ENCODE data around the gene CCDC30.

CCDC30 gene

DNA sequence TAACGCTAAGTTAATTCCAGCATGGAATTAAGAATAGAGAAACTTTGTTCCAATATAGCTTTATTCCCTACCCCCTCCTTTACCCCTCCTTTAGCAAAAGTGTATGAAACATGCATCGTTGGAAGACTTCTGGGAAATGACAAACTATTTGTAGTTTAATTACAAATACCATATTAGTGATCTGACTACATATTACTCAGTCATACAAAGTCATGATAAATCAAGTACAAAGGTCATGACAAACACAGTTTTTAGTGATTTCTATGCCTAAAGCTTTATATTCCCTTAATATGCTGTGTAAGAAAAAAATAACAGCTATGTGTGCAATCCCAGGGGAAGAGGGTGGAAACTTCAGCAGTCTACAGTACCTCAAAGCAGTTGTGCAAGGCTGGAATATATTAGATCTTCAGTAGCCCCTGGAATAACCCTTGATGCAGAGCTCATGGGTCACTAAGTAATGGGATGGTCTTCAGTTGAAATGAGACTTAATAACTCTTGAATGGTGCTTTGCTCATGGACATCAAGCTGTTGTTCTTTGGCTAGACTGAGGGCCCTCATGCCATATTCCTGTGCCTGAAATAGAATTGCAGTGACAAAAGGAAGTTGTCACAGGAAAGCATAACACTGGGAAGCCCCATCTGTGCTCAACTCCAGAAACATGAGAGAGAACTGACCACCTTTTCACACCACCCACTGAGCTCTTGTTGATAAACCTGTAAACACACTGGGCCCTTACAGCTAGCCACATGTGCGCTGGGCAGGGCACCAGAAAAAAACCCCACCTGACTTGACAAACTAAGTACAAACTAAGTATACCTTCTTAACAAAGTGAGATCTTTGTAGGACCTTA lies 32.6 kb upstream of the CCDC30 start:
- in situ Hi-C loops (cut with HindIII; ENCODE audit: low sequenced_read_pairs): no loop called here
- TF ChIP-seq, protein P1, sequence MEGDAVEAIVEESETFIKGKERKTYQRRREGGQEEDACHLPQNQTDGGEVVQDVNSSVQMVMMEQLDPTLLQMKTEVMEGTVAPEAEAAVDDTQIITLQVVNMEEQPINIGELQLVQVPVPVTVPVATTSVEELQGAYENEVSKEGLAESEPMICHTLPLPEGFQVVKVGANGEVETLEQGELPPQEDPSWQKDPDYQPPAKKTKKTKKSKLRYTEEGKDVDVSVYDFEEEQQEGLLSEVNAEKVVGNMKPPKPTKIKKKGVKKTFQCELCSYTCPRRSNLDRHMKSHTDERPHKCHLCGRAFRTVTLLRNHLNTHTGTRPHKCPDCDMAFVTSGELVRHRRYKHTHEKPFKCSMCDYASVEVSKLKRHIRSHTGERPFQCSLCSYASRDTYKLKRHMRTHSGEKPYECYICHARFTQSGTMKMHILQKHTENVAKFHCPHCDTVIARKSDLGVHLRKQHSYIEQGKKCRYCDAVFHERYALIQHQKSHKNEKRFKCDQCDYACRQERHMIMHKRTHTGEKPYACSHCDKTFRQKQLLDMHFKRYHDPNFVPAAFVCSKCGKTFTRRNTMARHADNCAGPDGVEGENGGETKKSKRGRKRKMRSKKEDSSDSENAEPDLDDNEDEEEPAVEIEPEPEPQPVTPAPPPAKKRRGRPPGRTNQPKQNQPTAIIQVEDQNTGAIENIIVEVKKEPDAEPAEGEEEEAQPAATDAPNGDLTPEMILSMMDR (IDR thresholded peaks at IDR 0.05; ENCODE audit: low read depth, low read length, missing control alignments): no peak
- no peak for DNase-seq (ENCODE audit: low read depth)
- H3K4me3 ChIP-seq (ENCODE audit: low read depth, low read length): no peak overlapping the region

GRCh38 chr1:42431514-42431913 lies 31.6 kb upstream of the CCDC30 start:
- in situ Hi-C loops (cut with HindIII; ENCODE audit: low sequenced_read_pairs): no loop called here
- TF ChIP-seq, protein P1 (IDR thresholded peaks at IDR 0.05; ENCODE audit: low read depth, low read length, missing control alignments): no peak
- DNase-seq (ENCODE audit: low read depth): no peak
- H3K4me3 ChIP-seq (ENCODE audit: low read depth, low read length): no peak overlapping the region

GRCh38 chr1:42432714-42433113 lies 30.4 kb upstream of the CCDC30 start:
- in situ Hi-C loops (cut with HindIII; ENCODE audit: low sequenced_read_pairs): no loop called here
- TF ChIP-seq, protein P1 (IDR thresholded peaks at IDR 0.05; ENCODE audit: low read depth, low read length, missing control alignments): no peak
- no peak for DNase-seq (ENCODE audit: low read depth)
- no peak overlapping the region for H3K4me3 ChIP-seq (ENCODE audit: low read depth, low read length)

GRCh38 chr1:42433369-42433768 lies 29.7 kb upstream of the CCDC30 start:
- H3K4me3 ChIP-seq (ENCODE audit: low read depth, low read length): no peak overlapping the region
- TF ChIP-seq, protein P1 (IDR thresholded peaks at IDR 0.05; ENCODE audit: low read depth, low read length, missing control alignments): no peak
- DNase-seq (ENCODE audit: low read depth): no peak
- in situ Hi-C loops (cut with HindIII; ENCODE audit: low sequenced_read_pairs): no loop called here

DNA sequence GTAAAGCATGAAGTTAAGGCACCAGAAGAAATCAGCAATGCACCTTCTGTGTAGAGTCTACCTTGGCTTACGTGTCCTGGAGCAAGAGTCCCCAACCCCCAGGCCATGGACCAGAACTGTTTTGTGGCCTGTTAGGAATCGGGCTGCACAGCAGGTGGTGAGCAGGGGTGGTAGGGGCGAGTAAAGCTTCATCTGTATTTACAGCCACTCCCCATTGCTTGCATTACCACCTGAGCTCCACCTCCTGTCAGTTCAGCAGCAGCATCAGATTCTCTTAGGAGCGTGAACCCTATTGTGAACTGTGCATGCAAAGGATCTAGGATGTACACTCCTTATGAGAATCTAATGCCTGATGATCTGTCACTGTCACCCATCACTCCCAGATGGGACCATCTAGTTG lies 28.7 kb upstream of the CCDC30 start:
- in situ Hi-C loops (cut with HindIII; ENCODE audit: low sequenced_read_pairs): no loop called here
- TF ChIP-seq, protein P1 (IDR thresholded peaks at IDR 0.05; ENCODE audit: low read depth, low read length, missing control alignments): no peak
- DNase-seq (ENCODE audit: low read depth): no peak
- H3K4me3 ChIP-seq (ENCODE audit: low read depth, low read length): no peak overlapping the region

- in situ Hi-C loops (cut with HindIII; ENCODE audit: low sequenced_read_pairs): no loop called here
These were observed 23.1 kb upstream of the CCDC30 start for GRCh38 chr1:42439940-42440339.

More at GRCh38 chr1:42439940-42440339, 23.1 kb upstream of the CCDC30 start:
- DNase-seq (ENCODE audit: low read depth): peak; percentile 64
- H3K4me3 ChIP-seq (ENCODE audit: low read depth, low read length): no peak overlapping the region
- TF ChIP-seq, protein P1 (IDR thresholded peaks at IDR 0.05; ENCODE audit: low read depth, low read length, missing control alignments): no peak

Data from astrocyte of the cerebellum (primary cell).